A673 (cell line): ENCODE data around the gene CA5A. TPM values are rescaled to one million over a fixed set of nuclear protein-coding genes. Genes with fewer than 3 reads are reported as not detected.

Experiments
- BruUV-seq: library from RNA; stranded (reverse); fragments of 400-500 nt; replicated peaks from 2 replicates; lab custom pipeline; 2021; lab: Mats Ljungman, UMichigan
- CTCF ChIA-PET: fragments of 300-600 bp; sonication (Branson Sonifier 250); formaldehyde crosslinking; loops from one replicate; lab custom pipeline; 2022; ENCODE audit warnings: antibody characterized with exemption; lab: Charles Lee
- POLR2A ChIA-PET: fragments of 300-600 bp; sonication (Branson Sonifier 250); formaldehyde crosslinking; loops from one replicate; lab custom pipeline; 2022; ENCODE audit warnings: antibody characterized with exemption; ENCODE audit not compliant: low non-redundant PET; lab: Charles Lee
- DNase-seq: peaks from one replicate; pipeline ENCODE4 v3.0.0-alpha.2; 2015; ENCODE audit warnings: low spot score
- H3K27ac ChIP-seq: fragments of 200-600 bp; sonication (generic); 2 replicates; pipeline ENCODE4 v1.5.1; 2016; ENCODE audit warnings: mixed run types, low read depth, mild to moderate bottlenecking, mixed read lengths, antibody characterized with exemption, low read length; ENCODE audit not compliant: poor library complexity, severe bottlenecking
- H3K27me3 ChIP-seq: fragments of 200-600 bp; sonication (generic); replicated peaks from 2 replicates; pipeline ENCODE4 v1.6.1; 2017; ENCODE audit warnings: mixed run types, low read depth, mild to moderate bottlenecking, mixed read lengths, antibody characterized with exemption, low read length; ENCODE audit not compliant: insufficient read depth, poor library complexity
- H3K36me3 ChIP-seq: fragments of 200-600 bp; sonication (generic); 2 replicates; pipeline ENCODE4 v1.6.1; 2016; ENCODE audit warnings: mixed run types, mild to moderate bottlenecking, mixed read lengths, antibody characterized with exemption, low read length; ENCODE audit not compliant: insufficient read depth, poor library complexity, severe bottlenecking
- H3K4me1 ChIP-seq: fragments of 200-600 bp; sonication (generic); 2 replicates; pipeline ENCODE4 v1.6.1; 2017; ENCODE audit warnings: mixed run types, mild to moderate bottlenecking, mixed read lengths, antibody characterized with exemption, low read length; ENCODE audit not compliant: insufficient read depth, poor library complexity, severe bottlenecking
- H3K4me3 ChIP-seq: fragments of 200-600 bp; sonication (generic); 2 replicates; pipeline ENCODE4 v1.5.1; 2016; ENCODE audit warnings: low read depth, mixed run types, mild to moderate bottlenecking, mixed read lengths, low read length; ENCODE audit not compliant: poor library complexity, severe bottlenecking
- H3K9me3 ChIP-seq: fragments of 200-600 bp; sonication (generic); 2 replicates; pipeline ENCODE4 v1.6.1; 2016; ENCODE audit warnings: mixed run types, low read depth, mild to moderate bottlenecking, mixed read lengths, antibody characterized with exemption, low read length; ENCODE audit not compliant: poor library complexity, severe bottlenecking
- CTCF ChIP-seq: fragments of 300-800, 200-600 bp; sonication (generic); conservative IDR thresholded peaks from 2 replicates; pipeline ENCODE4 v1.5.1; 2017; ENCODE audit warnings: low read depth, mild to moderate bottlenecking, antibody characterized with exemption, low read length, moderate library complexity, mixed read lengths
- EZH2 ChIP-seq: fragments of 200-600 bp; sonication (generic); IDR thresholded peaks from 2 replicates; pipeline ENCODE4 v1.6.1; 2017; ENCODE audit warnings: borderline replicate concordance, low read depth, mild to moderate bottlenecking, mixed read lengths, antibody characterized with exemption, low read length; ENCODE audit not compliant: poor library complexity, severe bottlenecking
- intact Hi-C: fragments of 100-400 bp; cut with micrococcal nuclease; formaldehyde crosslinking; loops from one replicate; pipeline ENCODE4 v1.10.0; 2022; ENCODE audit not compliant: unreplicated experiment
- total RNA-seq: library from RNA; stranded (reverse); gene quantifications from 2 replicates; pipeline ENCODE4 v1.2.3, GENCODE V29; 2021

The CA5A gene
- total RNA-seq, 1 experiment from 2014 or later: not detected

GRCh38 chr16:87853411-87854052 lies 82.8 kb downstream of the CA5A start:
- POLR2A ChIA-PET: interaction anchor here (0.6 to 1.7 kb wide), 3 partner anchors 9 to 1360 kb away, joined by 3 to 7 read pairs (median 5); no protein-coding TSS in a partner anchor
- intact Hi-C loops: loop anchor here (5.0 kb wide), 1 partner anchor 76 kb away; no protein-coding TSS in a partner anchor
- BruUV-seq: no TSS peak
- peaks cover 73% of the 10 kb centered on the region for H3K4me1 ChIP-seq
- CTCF ChIA-PET: interaction anchor here (1.7 to 1.8 kb wide), 2 partner anchors 18 to 74 kb away, joined by 6 to 24 read pairs; no protein-coding TSS in a partner anchor
- H3K9me3 ChIP-seq: no peaks in the 10 kb centered on the region
- H3K27me3 ChIP-seq: no peaks in the 10 kb centered on the region
- peak overlapping the region; percentile 100 for H3K27ac ChIP-seq
- H3K4me3 ChIP-seq: peak overlapping the region; percentile 31
- TF ChIP-seq EZH2 (no peak), CTCF (no peak)
- DNase-seq: peak; percentile 97
- H3K36me3 ChIP-seq: peaks cover 54% of the 10 kb centered on the region

GRCh38 chr16:87851601-87852000 lies 84.7 kb downstream of the CA5A start:
- Histone ChIP-seq H3K27ac (peak overlapping the region; percentile 100), H3K27me3 (no peaks in the 10 kb centered on the region), H3K9me3 (no peaks in the 10 kb centered on the region), H3K36me3 (peaks cover 69% of the 10 kb centered on the region), H3K4me3 (no peak overlapping the region), H3K4me1 (peaks cover 66% of the 10 kb centered on the region)
- TF ChIP-seq EZH2: no peak
- no peak for TF ChIP-seq CTCF
- ChIA-PET CTCF (interaction anchor here (0.8 kb wide), 1 partner anchor 17 kb away, joined by 3 read pairs; no protein-coding TSS in a partner anchor), POLR2A (interaction anchor here (0.6 kb wide), 1 partner anchor 15 kb away, joined by 5 read pairs; no protein-coding TSS in a partner anchor)
- intact Hi-C loops: loop anchor here (5.0 kb wide), 1 partner anchor 74 kb away; no protein-coding TSS in a partner anchor
- BruUV-seq: no TSS peak
- DNase-seq: no peak

GRCh38 chr16:87851141-87851587 lies 85.2 kb downstream of the CA5A start:
- Histone ChIP-seq H3K27me3 (no peaks in the 10 kb centered on the region), H3K4me1 (peaks cover 64% of the 10 kb centered on the region), H3K4me3 (no peak overlapping the region), H3K36me3 (peaks cover 71% of the 10 kb centered on the region), H3K27ac (peak overlapping the region; percentile 100), H3K9me3 (no peaks in the 10 kb centered on the region)
- BruUV-seq: no TSS peak
- ChIA-PET CTCF (no interaction called here), POLR2A (no interaction called here)
- TF ChIP-seq EZH2 (no peak), CTCF (no peak)
- intact Hi-C loops: loop anchor here (5.0 kb wide), 1 partner anchor 74 kb away; no protein-coding TSS in a partner anchor
- no peak for DNase-seq
